Heart left ventricle (tissue), 13 donors: ENCODE results near the gene ANKRD29.

Experiments
- POLR2A ChIP-seq, 2 donors: fragments of 450-650 bp; IDR thresholded peaks; one replicate each; pipeline ENCODE4 v1.6.1; 2017; ENCODE audit warnings: antibody characterized with exemption in 2 of 2, mild to moderate bottlenecking in 2 of 2, moderate library complexity in 2 of 2
- TF ChIP-seq, protein P1 (sequence below), 12 donors: fragments of 200-600 bp; sonication (generic) in 4 of 12; IDR thresholded peaks; one replicate each; pipeline versions ENCODE4 v1.5.0 to v1.8.0; 2018 to 2022; ENCODE audit warnings: antibody characterized with exemption in 12 of 12, mild to moderate bottlenecking in 5 of 12
- donor health status: ischemic (EF 13 %, LVEDD 7.1; RV severe dilation, severe dysfunction).
- donor health status: DM: no; HTN: yes; CAD: no.
- donor health status: DM: no; HTN: no; CAD: no.
- donor health status: ischemic (EF 25% LVEDD 6.9; RV normal size, moderate dysfunction).
- donor health status: ischemic (EF 25% LVEDD 5.7; RV mildly dilated, moderate dysfunction).
- donor health status: ischemic (EF 35%, LVEDD 5.7; RV mildly dilated, moderate dysfunction).
- donor health status: nonischemic (EF 11% LVEDD 7.7; RV severe dilation, severe dysfunction).
- donor health status: DM: yes; HTN: yes; CAD: no.
- donor health status: PGD.
- donor health status: ischemic (EF 29% LVEDD 5.4; RV normal size, mild dysfunction).
- donor health status: nonischemic (EF 23%, LVEDD 6.1; RV moderate dilation, normal function).

DNA sequence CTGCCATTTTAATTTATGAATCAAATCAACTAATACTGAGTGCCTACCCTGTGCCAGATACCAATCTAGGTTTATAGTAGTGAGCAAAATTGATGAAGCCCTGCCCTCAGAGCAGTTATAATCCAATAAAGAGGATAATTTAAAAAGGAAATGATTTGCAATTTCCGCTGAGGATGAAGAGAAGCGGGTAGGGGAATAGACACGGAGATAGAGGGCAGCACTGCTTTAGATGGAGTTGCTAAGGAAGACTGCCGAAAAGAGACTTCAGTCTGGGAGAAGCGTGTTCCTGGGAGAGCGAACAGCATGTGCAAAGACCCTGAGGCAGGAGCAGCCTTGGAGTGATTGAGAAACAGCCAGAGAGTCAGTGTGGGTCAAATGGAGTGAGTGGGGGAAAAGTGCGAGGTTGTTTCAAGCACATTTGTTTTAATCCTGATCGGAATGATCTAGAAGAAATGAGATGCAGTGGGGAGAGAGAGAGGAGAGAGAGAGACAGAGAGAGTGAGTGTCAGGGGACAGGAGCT, 38.9 kb upstream of the ANKRD29 start:
- TF ChIP-seq, protein P1, sequence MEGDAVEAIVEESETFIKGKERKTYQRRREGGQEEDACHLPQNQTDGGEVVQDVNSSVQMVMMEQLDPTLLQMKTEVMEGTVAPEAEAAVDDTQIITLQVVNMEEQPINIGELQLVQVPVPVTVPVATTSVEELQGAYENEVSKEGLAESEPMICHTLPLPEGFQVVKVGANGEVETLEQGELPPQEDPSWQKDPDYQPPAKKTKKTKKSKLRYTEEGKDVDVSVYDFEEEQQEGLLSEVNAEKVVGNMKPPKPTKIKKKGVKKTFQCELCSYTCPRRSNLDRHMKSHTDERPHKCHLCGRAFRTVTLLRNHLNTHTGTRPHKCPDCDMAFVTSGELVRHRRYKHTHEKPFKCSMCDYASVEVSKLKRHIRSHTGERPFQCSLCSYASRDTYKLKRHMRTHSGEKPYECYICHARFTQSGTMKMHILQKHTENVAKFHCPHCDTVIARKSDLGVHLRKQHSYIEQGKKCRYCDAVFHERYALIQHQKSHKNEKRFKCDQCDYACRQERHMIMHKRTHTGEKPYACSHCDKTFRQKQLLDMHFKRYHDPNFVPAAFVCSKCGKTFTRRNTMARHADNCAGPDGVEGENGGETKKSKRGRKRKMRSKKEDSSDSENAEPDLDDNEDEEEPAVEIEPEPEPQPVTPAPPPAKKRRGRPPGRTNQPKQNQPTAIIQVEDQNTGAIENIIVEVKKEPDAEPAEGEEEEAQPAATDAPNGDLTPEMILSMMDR (IDR thresholded peaks at IDR 0.05): no peak
- TF ChIP-seq POLR2A (IDR thresholded peaks at IDR 0.05): no peak
